ENCODE measurements around the gene SNX11.

GRCh38 chr17:48067245-48067644 lies 40.3 kb upstream of the SNX11 start:
- TF ChIP-seq, protein P1, sequence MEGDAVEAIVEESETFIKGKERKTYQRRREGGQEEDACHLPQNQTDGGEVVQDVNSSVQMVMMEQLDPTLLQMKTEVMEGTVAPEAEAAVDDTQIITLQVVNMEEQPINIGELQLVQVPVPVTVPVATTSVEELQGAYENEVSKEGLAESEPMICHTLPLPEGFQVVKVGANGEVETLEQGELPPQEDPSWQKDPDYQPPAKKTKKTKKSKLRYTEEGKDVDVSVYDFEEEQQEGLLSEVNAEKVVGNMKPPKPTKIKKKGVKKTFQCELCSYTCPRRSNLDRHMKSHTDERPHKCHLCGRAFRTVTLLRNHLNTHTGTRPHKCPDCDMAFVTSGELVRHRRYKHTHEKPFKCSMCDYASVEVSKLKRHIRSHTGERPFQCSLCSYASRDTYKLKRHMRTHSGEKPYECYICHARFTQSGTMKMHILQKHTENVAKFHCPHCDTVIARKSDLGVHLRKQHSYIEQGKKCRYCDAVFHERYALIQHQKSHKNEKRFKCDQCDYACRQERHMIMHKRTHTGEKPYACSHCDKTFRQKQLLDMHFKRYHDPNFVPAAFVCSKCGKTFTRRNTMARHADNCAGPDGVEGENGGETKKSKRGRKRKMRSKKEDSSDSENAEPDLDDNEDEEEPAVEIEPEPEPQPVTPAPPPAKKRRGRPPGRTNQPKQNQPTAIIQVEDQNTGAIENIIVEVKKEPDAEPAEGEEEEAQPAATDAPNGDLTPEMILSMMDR (IDR thresholded peaks at IDR 0.05; ENCODE audit: borderline replicate concordance, extremely low read depth, low read length, poor library complexity, severe bottlenecking): no peak
- no peak for TF ChIP-seq EZH2 (IDR thresholded peaks at IDR 0.05; ENCODE audit: borderline replicate concordance, low read depth, low read length, severe bottlenecking)
